ENCODE measurements around the gene MATCAP1.

DNA sequence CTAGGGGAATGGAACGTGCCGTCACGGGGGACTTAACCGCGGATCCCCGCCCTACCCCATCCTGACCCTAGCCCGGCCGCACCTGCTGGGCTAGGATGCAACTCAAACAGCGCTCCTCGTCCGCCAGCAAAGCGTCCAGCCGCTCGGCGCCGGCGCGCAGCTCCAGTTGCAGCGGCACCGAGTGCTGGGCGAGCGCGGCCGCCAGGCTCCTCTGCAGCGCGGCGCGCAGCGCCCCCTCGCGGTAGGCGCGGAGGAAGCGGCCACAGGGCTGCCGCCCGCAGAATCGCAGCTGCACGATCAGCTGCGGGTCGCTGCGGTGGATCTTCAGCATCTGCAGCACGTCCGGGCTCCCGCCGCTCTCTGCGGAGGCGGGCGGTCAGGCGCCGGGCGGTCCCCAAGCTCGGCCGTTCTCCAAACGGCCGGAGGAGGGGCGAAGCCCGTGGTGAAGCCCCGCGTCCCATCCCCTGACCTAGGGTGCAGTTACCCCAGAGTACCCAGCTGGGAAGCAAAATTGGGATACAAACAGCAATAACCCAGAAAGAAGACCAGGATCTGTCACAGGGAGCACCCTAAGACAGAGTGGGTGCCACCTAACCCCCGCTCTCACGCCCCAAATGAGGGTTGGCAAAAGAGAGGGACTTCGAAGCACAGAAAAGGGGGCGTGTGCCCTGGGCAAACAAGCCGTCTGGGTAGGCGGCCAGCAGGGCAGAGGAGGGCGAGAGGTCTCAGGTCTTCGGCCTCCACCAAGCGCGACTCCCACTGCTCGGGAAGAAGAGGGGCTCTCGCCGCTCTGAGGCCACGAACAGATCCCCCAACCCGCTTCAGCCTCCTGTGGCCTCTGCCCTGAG lies 28.2 kb downstream of the MATCAP1 start:
- TF ChIP-seq KDM1A (IDR thresholded peaks at IDR 0.05; ENCODE audit: borderline replicate concordance, low read length) (no peak), CTCF (IDR thresholded peaks at IDR 0.05; ENCODE audit: control extremely low read depth in 1 of 3, insufficient read depth in 1 of 3, low read depth in 1 of 3, low read length in 3 of 3) (peak; percentile 94 to 98 (median 95)), RFX5 (IDR thresholded peaks at IDR 0.05; ENCODE audit: borderline replicate concordance, low read depth, low read length) (no peak), JUND (IDR thresholded peaks at IDR 0.05; ENCODE audit: low read length) (no peak), POLR2A (IDR thresholded peaks at IDR 0.05; ENCODE audit: control extremely low read depth in 1 of 2, low read depth in 2 of 2, low read length in 2 of 2) (no peak), YY1 (IDR thresholded peaks at IDR 0.05; ENCODE audit: low read depth, low read length) (peak; percentile 57; the same call in 1 of the 2 replicates), POLR2AphosphoS5 (IDR thresholded peaks at IDR 0.05; ENCODE audit: low read depth, low read length) (no peak), BRCA1 (IDR thresholded peaks at IDR 0.05; ENCODE audit: low read depth, low read length) (no peak)
